Thoracic aorta (tissue), 2 donors: ENCODE results near the gene ARFGAP2. TPM values are rescaled to one million over a fixed set of nuclear protein-coding genes. Genes with fewer than 3 reads are reported as not detected.

ENCODE experiments used
- ATAC-seq: fragments of 150-250 bp; one replicate; pipeline ENCODE4 v1.8.0; 2017; ENCODE audit warnings: low read depth; ENCODE audit not compliant: insufficient number of reproducible peaks, low FRiP score
- DNase-seq: peaks from one replicate; pipeline ENCODE4 v3.0.0-alpha.2; 2020; ENCODE audit warnings: low spot score
- H3K27ac ChIP-seq, 2 donors: fragments of 200-600 bp; sonication (generic); 1 replicate in 1 of 2; 2 replicates in 1 of 2; pipeline ENCODE4 v1.5.1; 2016; ENCODE audit warnings: mild to moderate bottlenecking in 2 of 2, moderate library complexity in 2 of 2
- H3K27me3 ChIP-seq: fragments of 200-600 bp; sonication (generic); replicated peaks from 2 replicates; pipeline ENCODE4 v1.6.0; 2016; ENCODE audit warnings: mild to moderate bottlenecking; ENCODE audit not compliant: insufficient read depth
- H3K36me3 ChIP-seq: fragments of 200-600 bp; sonication (generic); one replicate; pipeline ENCODE4 v1.5.1; 2016
- H3K4me1 ChIP-seq, 2 donors: fragments of 200-600 bp; sonication (generic); 1 replicate in 1 of 2; 2 replicates in 1 of 2; pipeline versions ENCODE4 v1.5.1 to v1.6.0; 2016; ENCODE audit warnings: low read depth in 2 of 2, mild to moderate bottlenecking in 1 of 2; ENCODE audit not compliant: control insufficient read depth in 1 of 2
- H3K4me3 ChIP-seq: fragments of 200-600 bp; sonication (generic); 2 replicates; pipeline ENCODE4 v1.5.1; 2016; ENCODE audit warnings: mild to moderate bottlenecking
- H3K9me3 ChIP-seq: fragments of 200-600 bp; sonication (generic); 2 replicates; pipeline ENCODE4 v1.5.1; 2016
- CTCF ChIP-seq: fragments of 200-600 bp; sonication (generic); IDR thresholded peaks from one replicate; pipeline ENCODE4 v1.5.1; 2019; ENCODE audit warnings: antibody characterized with exemption
- total RNA-seq, 2 donors: library from RNA; depleted of rRNA; stranded (reverse); fragments of >200 nt; gene quantifications; one replicate each; pipeline versions ENCODE4 v1.1.0 to v1.2.3, GENCODE V29; 2016

ARFGAP2 gene
- total RNA-seq, 2 donors from 2014 or later: 122 to 164 TPM

GRCh38 chr11:47161890-47162289, 14.8 kb downstream of the ARFGAP2 start:
- no peak for TF ChIP-seq CTCF
- Histone ChIP-seq H3K27ac (no peak overlapping the region), H3K4me3 (no peak overlapping the region), H3K9me3 (no peaks in the 10 kb centered on the region), H3K4me1 (peaks cover 0 to 11% of the 10 kb centered on the region in 2 donors), H3K36me3 (peaks cover 34% of the 10 kb centered on the region), H3K27me3 (no peaks in the 10 kb centered on the region)
- ATAC-seq (no peak), DNase-seq (no peak)

- H3K4me3 ChIP-seq: no peak overlapping the region
- TF ChIP-seq CTCF: peak; percentile 50
- DNase-seq: no peak
- H3K27ac ChIP-seq: no peak overlapping the region
- H3K27me3 ChIP-seq: no peaks in the 10 kb centered on the region
- no peaks in the 10 kb centered on the region for H3K9me3 ChIP-seq
- peaks cover 28% of the 10 kb centered on the region for H3K36me3 ChIP-seq
- ATAC-seq: peak; percentile 15
- H3K4me1 ChIP-seq: peaks cover 0 to 11% of the 10 kb centered on the region in 2 donors
Measured at GRCh38 chr11:47161134-47161854, 15.4 kb downstream of the ARFGAP2 start.

- DNase-seq (no peak), ATAC-seq (no peak)
- no peak for TF ChIP-seq CTCF
- H3K36me3 ChIP-seq: peaks cover 22% of the 10 kb centered on the region
- H3K4me1 ChIP-seq: peaks cover 0 to 11% of the 10 kb centered on the region in 2 donors
- no peak overlapping the region for H3K4me3 ChIP-seq
- no peaks in the 10 kb centered on the region for H3K27me3 ChIP-seq
- no peaks in the 10 kb centered on the region for H3K9me3 ChIP-seq
- H3K27ac ChIP-seq: no peak overlapping the region
Measured at GRCh38 chr11:47160753-47161133, 15.9 kb downstream of the ARFGAP2 start.

GRCh38 chr11:47158242-47158641, 18.4 kb downstream of the ARFGAP2 start:
- H3K9me3 ChIP-seq: no peaks in the 10 kb centered on the region
- no peak overlapping the region for H3K4me3 ChIP-seq
- no peak for ATAC-seq
- H3K27me3 ChIP-seq: no peaks in the 10 kb centered on the region
- no peak overlapping the region for H3K27ac ChIP-seq
- DNase-seq: no peak
- peaks cover 0 to 11% of the 10 kb centered on the region in 2 donors for H3K4me1 ChIP-seq
- H3K36me3 ChIP-seq: peaks cover 3% of the 10 kb centered on the region
- TF ChIP-seq CTCF: no peak

- ATAC-seq: no peak
- peaks cover 3% of the 10 kb centered on the region for H3K36me3 ChIP-seq
Measured at GRCh38 chr11:47157805-47158204, 18.9 kb downstream of the ARFGAP2 start.

More at GRCh38 chr11:47157805-47158204, 18.9 kb downstream of the ARFGAP2 start:
- DNase-seq: no peak
- Histone ChIP-seq H3K27ac (no peak overlapping the region), H3K9me3 (no peaks in the 10 kb centered on the region), H3K4me3 (no peak overlapping the region), H3K4me1 (peaks cover 0 to 11% of the 10 kb centered on the region in 2 donors), H3K27me3 (no peaks in the 10 kb centered on the region)
- TF ChIP-seq CTCF: no peak
